GM12891 (cell line): ENCODE measurements around the gene TMEM115.

Experiments used
- PAX5 ChIP-seq: IDR thresholded peaks from 2 replicates; pipeline ENCODE4 v1.6.1; 2011; ENCODE audit warnings: low read length, moderate library complexity, mild to moderate bottlenecking; ENCODE audit not compliant: insufficient read depth, severe bottlenecking
- POLR2A ChIP-seq: IDR thresholded peaks from 2 replicates; pipeline ENCODE4 v1.6.1; 2011; ENCODE audit warnings: low read depth, low read length, control low read depth
- POLR2AphosphoS5 ChIP-seq: IDR thresholded peaks from 2 replicates; pipeline ENCODE4 v1.6.1; 2011; ENCODE audit warnings: low read depth, low read length, control low read depth
- POU2F2 ChIP-seq: IDR thresholded peaks from 2 replicates; pipeline ENCODE4 v1.6.1; 2011; ENCODE audit warnings: low read depth, mild to moderate bottlenecking, control low read depth, low read length, moderate library complexity
- SPI1 ChIP-seq: IDR thresholded peaks from 2 replicates; pipeline ENCODE4 v1.6.1; 2011; ENCODE audit warnings: low read depth, low read length, control low read depth
- TAF1 ChIP-seq: IDR thresholded peaks from 2 replicates; pipeline ENCODE4 v1.6.1; 2011; ENCODE audit warnings: low read depth, low read length, control low read depth

GRCh38 chr3:50365842-50366220, 6.5 kb upstream of the TMEM115 start:
- TF ChIP-seq POLR2A (no peak), TAF1 (no peak), POLR2AphosphoS5 (no peak), POU2F2 (no peak), SPI1 (no peak), PAX5 (no peak)
